ENCODE measurements around the gene KMT2D.
"Not testable (repeated sequence)": the region's sequence is repeated elsewhere in the genome, so short reads cannot be mapped to it uniquely, and the experiment has no call there.

The KMT2D gene

DNA sequence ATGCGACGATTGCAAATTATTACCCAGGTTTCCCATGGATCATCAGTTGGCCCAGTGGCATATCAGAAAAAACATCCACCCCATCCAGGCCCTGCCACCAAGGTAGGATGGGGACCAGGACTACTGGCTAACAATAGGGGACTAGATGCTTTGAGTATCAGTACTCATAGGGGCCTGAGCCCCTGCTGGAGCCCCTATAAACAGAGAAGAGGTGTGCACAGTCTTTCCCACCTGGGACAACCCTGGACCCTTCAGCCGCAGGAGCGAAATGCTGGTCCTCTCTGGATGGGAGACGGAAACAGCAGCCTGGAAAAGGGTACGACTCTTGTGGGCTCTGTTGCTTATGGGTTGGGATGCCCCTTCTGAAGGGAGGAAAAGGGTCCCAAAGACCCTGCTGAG, 28.3 kb upstream of the KMT2D start:
- DNase-seq (ENCODE audit: low read depth, low spot score): no peak

DNA sequence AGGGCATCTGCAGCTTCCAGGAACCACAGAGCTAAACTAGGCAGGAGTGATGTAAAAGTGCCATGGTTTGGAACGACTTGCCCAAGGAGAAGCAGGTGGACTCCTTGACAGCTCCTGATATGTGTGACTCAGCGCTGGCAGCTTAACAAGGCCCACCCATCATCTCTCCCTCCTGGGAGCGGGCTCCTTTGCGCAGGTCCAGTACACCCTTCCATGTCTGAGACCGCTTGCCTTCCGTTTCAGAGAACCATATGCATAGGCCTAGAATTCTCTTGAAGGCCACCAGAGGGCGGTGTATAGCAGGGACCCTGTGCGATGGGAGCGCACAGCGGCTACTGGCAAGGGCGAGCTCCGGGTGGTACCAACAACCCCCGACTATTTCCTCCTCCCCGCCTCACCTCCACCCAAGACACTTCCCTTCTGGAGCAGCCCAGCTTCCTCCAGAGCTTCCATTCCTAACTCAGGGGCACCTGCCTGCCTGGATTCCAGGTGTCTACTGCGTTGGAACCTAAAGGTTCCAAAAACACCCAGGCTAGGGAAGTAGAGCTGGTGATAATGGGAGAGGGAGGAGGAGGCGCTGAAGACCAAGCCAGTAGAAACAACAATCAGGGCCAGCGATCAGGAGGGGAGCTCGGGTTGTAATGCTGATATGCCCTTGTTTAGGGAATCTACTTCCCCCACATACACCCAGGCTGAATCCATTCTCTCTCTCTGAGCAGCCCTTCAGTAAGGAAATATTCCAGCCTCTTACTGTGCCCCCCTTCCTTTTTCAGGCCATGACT, 27.7 kb upstream of the KMT2D start:
- peak; percentile 64 for DNase-seq (ENCODE audit: low read depth, low spot score)

DNA sequence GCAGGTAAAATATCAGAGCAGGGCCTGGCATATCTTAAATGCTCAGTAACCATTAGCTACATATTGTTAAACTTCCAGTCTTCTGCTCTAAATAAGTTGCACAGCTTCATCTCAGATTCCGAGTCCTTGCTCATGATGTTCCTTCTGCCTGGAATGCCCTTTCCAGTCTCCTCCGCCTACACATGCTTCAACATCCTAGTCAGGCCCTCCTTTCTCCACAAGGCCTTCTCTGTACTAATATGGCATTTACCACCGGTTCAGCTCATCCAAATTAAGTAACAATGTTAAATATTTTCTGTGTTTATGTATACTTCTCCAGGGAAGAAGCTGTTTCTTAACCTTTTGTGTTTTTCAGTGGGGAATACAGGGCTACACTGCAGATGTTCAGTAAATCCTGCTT, 25.5 kb upstream of the KMT2D start:
- DNase-seq (ENCODE audit: low read depth, low spot score): no peak

DNA sequence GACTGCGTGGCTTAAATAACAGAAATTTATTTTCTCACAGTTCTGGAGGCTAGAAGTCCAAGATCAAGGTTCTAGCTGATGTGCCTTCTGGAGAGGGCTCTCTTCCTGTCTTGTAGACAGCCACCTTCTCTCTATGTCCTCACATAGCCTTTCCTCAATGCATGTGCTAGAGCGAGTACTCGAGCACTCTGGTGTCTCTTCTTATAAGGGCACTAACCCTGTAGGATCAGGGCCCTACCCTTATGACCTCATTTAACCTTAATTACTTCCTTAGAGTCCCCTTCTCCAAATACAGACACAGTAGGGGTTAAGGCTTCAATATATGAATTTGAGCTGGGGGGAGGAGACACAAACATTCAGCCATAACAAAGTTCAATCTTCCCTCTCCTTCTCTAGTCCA, 23.8 kb upstream of the KMT2D start:
- no peak for DNase-seq (ENCODE audit: low read depth, low spot score)

DNA sequence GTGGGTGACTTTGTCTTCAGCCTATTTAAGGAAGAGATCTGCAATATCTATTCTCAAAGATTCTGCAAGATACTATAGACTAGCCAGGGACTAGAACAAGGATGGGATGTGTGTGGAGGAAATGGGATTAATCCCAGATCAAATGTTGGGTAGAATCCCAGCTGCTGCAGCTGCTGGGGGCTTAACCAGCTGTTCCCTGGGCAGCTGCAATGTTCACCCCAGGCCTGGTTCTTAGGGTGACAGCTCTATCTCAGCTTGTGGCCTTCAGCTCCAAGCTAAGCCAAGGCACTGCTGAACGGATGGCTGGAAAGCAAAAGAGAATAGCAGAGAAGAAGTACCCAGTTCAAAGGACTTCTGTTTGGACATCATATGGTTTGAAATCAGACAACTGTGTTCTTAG, 19.2 kb upstream of the KMT2D start:
- no peak for DNase-seq (ENCODE audit: low read depth, low spot score)

DNA sequence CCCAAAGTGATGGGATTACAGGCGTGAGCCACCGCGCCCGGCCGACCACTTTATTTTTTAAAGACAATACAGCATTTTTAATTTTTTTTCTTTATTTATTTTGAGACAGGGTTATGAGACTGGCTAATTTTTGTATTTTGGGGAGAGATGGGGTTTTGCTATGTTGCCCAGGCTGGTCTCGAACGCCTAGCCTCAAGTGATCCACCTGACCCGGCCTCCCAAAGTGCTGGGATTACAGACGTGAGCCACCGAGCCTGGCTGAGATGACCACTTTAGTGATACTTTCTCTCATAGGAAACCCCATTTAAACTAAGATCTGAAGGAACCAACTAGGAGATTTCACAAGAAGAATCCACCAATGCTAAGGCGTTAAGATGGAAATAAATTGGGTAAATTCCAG, 10.4 kb upstream of the KMT2D start:
- DNase-seq (ENCODE audit: low read depth, low spot score): no peak

- no peak for DNase-seq (ENCODE audit: low read depth, low spot score)
Observed at GRCh38 chr12:49069507-49070346, 9.1 kb upstream of the KMT2D start, which contains the start of gene RHEBL1. Gene RHEBL1, minus strand, starts transcription at chr12:49069979. Its CDS starts 194 bp downstream, at chr12:49069785.

- no peak for DNase-seq (ENCODE audit: low read depth, low spot score)
Observed at GRCh38 chr12:49068879-49069506, 8.4 kb upstream of the KMT2D start.

DNA sequence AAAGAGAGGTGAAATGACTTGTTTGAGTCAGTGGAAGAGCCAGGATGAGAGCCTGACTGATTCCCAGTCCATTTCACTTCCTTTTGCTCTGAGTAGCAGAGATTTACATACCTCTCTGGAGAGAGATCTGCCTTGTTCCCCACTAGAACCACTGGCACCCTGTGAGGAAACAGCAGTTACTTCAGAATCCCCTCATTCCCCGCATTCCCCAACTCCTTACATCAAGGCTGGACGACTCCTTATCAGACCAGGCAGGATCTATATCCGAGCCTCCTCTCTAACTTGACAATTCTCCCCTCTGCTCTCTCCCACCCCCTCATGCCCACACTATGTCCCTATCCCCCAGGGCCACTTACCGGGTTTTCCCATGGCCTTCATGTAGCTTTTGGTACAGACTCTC, 5.5 kb upstream of the KMT2D start:
- DNase-seq (ENCODE audit: low read depth, low spot score): no peak

DNA sequence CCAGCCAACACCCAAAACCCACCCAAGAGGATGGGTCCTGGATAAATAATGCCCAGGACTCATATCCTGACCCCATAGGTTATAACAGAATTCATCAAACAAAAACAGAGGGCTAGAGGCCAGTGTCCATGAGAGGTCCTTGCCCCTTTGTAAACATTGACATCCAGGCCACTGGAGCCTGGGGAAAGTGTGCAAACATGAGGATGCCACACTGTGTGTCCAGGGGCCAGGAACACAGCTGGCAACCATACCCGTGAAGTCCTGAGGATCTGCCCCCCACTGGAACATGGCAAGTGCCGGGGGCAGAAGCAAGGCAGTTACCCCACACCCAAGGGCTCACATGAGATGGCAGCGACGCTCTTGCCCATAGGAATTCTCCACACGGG, 4.2 kb upstream of the KMT2D start:
- no peak for DNase-seq (ENCODE audit: low read depth, low spot score)

DNA sequence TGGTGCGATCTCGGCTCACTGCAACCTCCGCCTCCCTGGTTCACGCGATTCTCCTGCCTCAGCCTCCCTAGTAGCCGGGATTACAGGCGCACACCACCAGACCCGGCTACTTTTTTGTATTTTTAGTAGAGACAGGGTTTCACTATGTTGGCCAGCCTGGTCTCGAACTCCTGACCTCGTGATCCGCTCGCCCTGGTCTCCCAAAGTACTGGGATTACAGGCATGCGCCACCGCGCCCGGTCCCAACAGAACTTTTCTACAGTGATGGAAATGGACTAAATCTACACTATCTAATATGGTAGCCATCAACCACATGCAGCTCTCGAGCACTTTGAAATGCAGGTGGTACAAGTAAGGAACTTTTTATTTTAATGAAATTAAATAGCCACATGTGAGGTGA, 1.3 kb upstream of the KMT2D start:
- not testable (repeated sequence) for DNase-seq (ENCODE audit: low read depth, low spot score)

DNA sequence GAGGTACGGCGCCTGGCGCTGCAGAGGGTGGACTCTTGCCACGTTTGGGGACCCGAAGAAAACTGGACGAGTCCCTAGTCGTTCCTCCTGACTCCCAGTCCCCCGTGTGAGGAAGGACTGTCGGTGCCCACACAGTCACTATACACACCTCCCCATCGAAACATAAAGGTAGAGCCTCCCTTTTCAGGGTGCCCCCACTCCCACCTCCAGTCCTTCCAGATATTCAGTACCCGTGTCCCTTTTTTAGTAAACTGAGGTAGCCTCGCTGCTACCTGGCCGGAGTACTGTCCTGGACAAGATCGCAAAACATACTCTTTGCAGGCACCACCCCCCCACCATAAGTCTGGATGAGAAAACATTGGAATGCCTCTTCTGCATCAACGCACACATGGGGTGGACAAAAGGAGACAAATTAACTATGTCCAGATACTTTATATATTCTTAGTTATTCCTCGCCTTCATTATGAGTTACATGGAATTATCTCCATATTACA, 610 bp upstream of the KMT2D start:
- no peak for DNase-seq (ENCODE audit: low read depth, low spot score)

DNA sequence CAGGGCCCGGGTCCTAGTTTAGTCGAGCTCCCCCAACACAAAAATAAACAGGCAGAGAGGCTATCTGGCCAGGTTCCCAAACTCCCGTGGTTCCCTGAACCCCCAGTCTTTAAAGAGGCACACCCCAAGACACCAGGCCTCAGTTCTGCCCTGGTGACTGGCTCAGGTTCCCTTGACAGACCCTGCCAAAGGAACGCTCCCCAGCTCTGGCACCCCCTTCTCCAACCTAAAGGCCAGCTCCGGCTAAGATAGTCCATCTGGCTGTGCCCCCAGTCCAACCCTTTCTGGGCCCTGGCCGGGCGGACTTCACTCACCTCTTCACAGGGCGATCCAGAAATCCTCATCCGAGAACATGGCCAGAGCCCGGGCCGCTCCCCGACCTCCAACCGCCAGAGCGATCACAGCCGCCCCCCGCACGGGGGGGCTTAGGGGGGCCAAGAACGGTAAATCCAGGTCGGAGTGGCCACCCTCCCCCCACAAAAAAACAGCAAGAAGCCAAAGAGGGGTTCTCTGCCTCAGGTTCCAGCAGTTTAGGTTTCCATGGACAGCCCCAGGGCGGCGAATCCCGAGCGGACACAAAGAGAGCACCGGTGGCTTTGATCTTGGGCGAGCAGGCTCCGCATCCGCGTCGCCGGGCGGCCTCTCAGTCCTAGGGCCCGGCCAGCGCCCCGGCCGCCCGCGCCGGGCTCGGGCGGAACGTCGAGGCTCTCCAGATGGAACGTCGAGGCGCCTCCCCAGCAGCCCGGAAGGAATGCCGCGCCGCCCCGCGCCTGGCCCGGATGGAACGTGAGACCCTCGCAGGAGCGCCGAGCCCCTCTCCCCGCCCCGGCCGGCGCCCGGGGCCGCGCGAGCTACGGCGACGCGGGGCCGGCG, 1.1 kb downstream of the KMT2D start:
- DNase-seq (ENCODE audit: low read depth, low spot score): no peak

- no peak for DNase-seq (ENCODE audit: low read depth, low spot score)
Observed at GRCh38 chr12:49059045-49059298, 1.6 kb downstream of the KMT2D start.

DNA sequence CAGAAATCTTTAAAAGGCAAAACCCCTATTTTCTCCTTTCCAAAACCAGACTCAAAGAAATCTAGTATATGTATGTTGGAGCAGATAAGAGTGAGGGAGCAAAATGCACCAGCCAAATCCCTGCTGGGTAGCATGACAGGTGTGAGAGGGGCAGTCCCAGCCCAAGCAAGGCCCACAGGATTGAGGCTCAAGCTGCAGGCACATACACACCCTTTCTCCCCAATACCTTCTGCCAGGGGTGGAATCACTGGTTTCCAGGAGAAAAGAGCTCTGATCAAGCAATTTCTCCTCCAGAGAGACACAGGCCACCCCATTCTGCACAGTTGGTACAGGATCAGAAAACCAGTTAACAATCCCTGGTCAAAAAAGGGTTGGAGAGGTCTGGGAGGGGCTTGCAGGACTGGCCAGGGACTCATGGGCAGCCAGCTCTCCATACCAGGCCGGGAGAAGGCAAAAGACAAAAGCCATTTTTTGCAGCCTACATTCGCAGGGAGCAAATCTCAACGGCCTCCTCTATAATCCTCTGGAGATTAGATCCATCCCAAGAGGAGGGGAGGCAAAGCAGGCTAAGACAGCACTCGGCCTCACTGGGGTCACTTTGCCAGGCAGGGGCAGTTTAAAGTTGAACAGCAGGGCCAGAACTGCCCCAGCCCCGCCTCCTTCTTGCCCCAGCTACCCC, 2.1 kb downstream of the KMT2D start:
- DNase-seq (ENCODE audit: low read depth, low spot score): no peak

DNA sequence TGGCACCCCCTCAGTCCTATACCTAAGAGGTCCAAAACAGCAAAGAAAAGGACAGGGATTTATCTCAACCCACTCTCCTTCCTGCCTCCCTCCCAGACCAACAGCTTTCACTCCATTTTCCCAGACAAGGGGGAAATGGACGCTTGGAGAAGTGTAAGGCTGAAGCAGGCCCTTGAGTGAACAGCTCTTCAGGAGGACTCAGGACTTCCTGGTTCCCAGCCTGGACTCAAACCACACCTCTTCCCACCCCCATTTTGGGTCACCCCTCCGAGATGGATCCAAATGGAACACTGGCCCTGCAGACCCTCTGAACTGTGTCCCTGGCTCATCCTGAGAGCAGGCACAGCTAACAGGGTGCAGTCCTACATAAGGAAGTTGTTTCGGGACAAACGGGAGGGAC, 2.7 kb downstream of the KMT2D start:
- DNase-seq (ENCODE audit: low read depth, low spot score): no peak

DNA sequence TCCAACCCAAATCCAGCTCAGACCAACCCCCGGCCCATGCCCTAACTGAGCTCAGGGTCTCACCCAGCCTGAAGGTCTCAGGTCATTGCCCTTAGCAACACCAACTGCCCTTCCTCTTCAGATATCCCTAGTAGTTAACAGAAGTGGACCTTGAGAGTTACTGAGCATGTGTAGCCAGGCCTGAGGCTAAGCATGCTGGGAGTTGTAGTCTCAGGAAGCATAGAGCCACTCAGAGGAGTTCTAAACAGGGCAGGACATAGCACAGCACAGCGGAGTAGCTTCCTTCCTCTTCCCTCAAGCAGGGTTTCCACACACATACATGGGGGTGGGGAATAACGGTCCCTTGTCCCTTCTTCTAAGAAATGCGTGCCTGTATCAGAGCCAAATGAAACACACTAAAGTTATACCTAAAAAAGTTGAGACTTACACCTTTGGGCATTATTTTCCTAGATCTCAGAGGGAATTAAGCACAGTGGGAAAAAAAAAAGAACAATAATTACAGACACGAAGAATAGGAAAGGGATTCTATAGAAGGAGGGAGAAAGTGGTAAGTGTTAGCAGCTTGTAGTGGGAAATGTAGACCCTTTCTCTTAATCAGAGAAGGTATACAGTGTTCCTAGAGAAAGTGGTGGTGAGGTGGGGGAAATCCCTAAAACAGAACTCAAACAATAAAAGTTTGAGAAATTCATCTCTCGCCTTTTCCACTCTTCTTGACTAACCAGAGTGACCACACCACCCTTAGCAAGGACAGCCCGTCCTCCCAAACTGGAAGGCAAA, 4.4 kb downstream of the KMT2D start:
- DNase-seq (ENCODE audit: low read depth, low spot score): no peak

- no peak for DNase-seq (ENCODE audit: low read depth, low spot score)
Observed at GRCh38 chr12:49055092-49055491, 5.5 kb downstream of the KMT2D start.

GRCh38 chr12:49054524-49054923, 6.1 kb downstream of the KMT2D start:
- DNase-seq (ENCODE audit: low read depth, low spot score): no peak

DNA sequence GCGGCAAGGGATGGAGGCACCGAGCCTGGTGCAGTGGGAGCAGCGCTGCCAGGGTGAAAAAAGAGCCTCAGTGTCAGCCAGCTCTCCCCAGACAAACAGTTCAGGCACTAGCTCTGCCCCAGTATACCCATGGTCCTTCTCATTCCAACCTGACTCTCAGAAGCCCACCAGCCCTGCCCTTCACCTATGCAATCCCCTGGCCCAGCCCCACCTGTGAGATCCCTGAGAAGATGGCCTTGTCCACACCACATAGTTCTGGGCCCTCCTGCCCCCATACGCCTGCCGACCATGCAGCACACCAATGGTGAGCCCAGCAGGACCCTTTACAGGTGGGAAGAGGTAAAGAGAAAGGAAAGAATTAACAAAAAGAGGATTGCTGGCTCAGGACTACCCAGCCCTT, 6.5 kb downstream of the KMT2D start:
- no peak for DNase-seq (ENCODE audit: low read depth, low spot score)

Measured in smooth muscle cell of the brain vasculature (primary cell).